IMR-90 (cell line): ENCODE data around the gene CCP110. TPM values are rescaled to one million over a fixed set of nuclear protein-coding genes. Genes with fewer than 3 reads are reported as not detected.

Experiments
- ATAC-seq: fragments of 200-7000 bp; cut with Tn5 transposase; 2 replicates; pipeline ENCODE4 v1.9.1; 2020; ENCODE audit warnings: low read depth, mild to moderate bottlenecking, moderate library complexity
- BruUV-seq: library from RNA; stranded (reverse); fragments of 400-500 nt; replicated peaks from 2 replicates; lab custom pipeline; 2021; lab: Mats Ljungman, UMichigan
- CTCF ChIA-PET: fragments of 300-600 bp; formaldehyde crosslinking; extraction: SDS; loops from one replicate; lab custom pipeline; 2021; ENCODE audit warnings: antibody characterized with exemption; lab: Yijun Ruan, JAX
- POLR2A ChIA-PET: fragments of 300-600 bp; sonication (Branson Sonifier 250); formaldehyde crosslinking; loops from one replicate; lab custom pipeline; 2022; ENCODE audit warnings: antibody characterized with exemption; ENCODE audit not compliant: unreplicated experiment; lab: Charles Lee
- DNase-seq: peaks from one replicate; pipeline ENCODE4 v3.0.0; 2013
- H2AFZ ChIP-seq: replicated peaks from 2 replicates; pipeline ENCODE3; 2013; ENCODE audit warnings: low read length, mild to moderate bottlenecking; ENCODE audit not compliant: poor library complexity
- H2AK5ac ChIP-seq: 2 replicates; pipeline ENCODE4 v1.6.1; 2013; ENCODE audit warnings: low read depth, low read length, inconsistent platforms
- H2AK9ac ChIP-seq: replicated peaks from 2 replicates; pipeline ENCODE3; 2013; ENCODE audit warnings: mild to moderate bottlenecking, low read depth, low read length, moderate library complexity; ENCODE audit not compliant: poor library complexity
- H2BK120ac ChIP-seq: 2 replicates; pipeline ENCODE4 v1.6.1; 2013; ENCODE audit warnings: low read depth, low read length, inconsistent platforms
- H2BK15ac ChIP-seq: 3 replicates; pipeline ENCODE4 v1.6.1; 2013; ENCODE audit warnings: low read depth, low read length, inconsistent platforms
- H2BK20ac ChIP-seq: 2 replicates; pipeline ENCODE4 v1.6.1; 2013; ENCODE audit warnings: low read depth, mild to moderate bottlenecking, inconsistent platforms, low read length, moderate library complexity
- H2BK5ac ChIP-seq: 2 replicates; pipeline ENCODE4 v1.6.1; 2013; ENCODE audit warnings: mild to moderate bottlenecking, low read depth, low read length, inconsistent platforms; ENCODE audit not compliant: poor library complexity, severe bottlenecking
- H3K14ac ChIP-seq: replicated peaks from 2 replicates; pipeline ENCODE4 v1.6.1; 2013; ENCODE audit warnings: low read depth, low read length, inconsistent platforms
- H3K18ac ChIP-seq: 2 replicates; pipeline ENCODE4 v1.6.1; 2013; ENCODE audit warnings: low read depth, low read length, control low read depth
- H3K23ac ChIP-seq: 2 replicates; pipeline ENCODE4 v1.6.1; 2013; ENCODE audit warnings: low read depth, low read length, inconsistent platforms
- H3K27ac ChIP-seq: 2 replicates; pipeline ENCODE4 v1.5.1; 2013; ENCODE audit warnings: mild to moderate bottlenecking, control low read depth, low read length; ENCODE audit not compliant: insufficient read depth
- H3K27me3 ChIP-seq: 2 replicates; pipeline ENCODE4 v1.6.1; 2013; ENCODE audit warnings: low read length; ENCODE audit not compliant: control insufficient read depth, insufficient read depth
- H3K36me3 ChIP-seq: 2 replicates; pipeline ENCODE4 v1.6.1; 2013; ENCODE audit warnings: low read length, mixed read lengths; ENCODE audit not compliant: control insufficient read depth, insufficient read depth
- H3K4ac ChIP-seq: 2 replicates; pipeline ENCODE4 v1.6.1; 2013; ENCODE audit warnings: low read depth, low read length, inconsistent platforms
- H3K4me1 ChIP-seq: 2 replicates; pipeline ENCODE4 v1.6.1; 2013; ENCODE audit warnings: low read length, mixed read lengths; ENCODE audit not compliant: control insufficient read depth, insufficient read depth
- H3K4me2 ChIP-seq: 2 replicates; pipeline ENCODE4 v1.6.1; 2013; ENCODE audit warnings: low read depth, mild to moderate bottlenecking, control low read depth, low read length, moderate library complexity
- H3K4me3 ChIP-seq: 2 replicates; pipeline ENCODE4 v1.5.1; 2013; ENCODE audit warnings: low read depth, mild to moderate bottlenecking, control low read depth, low read length, moderate library complexity; ENCODE audit not compliant: insufficient read depth
- H3K56ac ChIP-seq: 2 replicates; pipeline ENCODE4 v1.6.1; 2013; ENCODE audit warnings: low read length, inconsistent platforms; ENCODE audit not compliant: insufficient read depth; ENCODE audit errors: extremely low read depth
- H3K79me1 ChIP-seq, 2 experiments: 2 replicates each; pipeline ENCODE4 v1.6.1; 2013; ENCODE audit warnings: low read length in 2 of 2, inconsistent platforms in 1 of 2, low read depth in 1 of 2
- H3K9ac ChIP-seq: 2 replicates; pipeline ENCODE4 v1.6.1; 2013; ENCODE audit warnings: low read depth, low read length, control low read depth
- H3K9me1 ChIP-seq: 2 replicates; pipeline ENCODE4 v1.6.1; 2013; ENCODE audit warnings: low read length, inconsistent platforms; ENCODE audit not compliant: insufficient read depth
- H3K9me3 ChIP-seq: 2 replicates; pipeline ENCODE4 v1.6.1; 2013; ENCODE audit warnings: low read length; ENCODE audit not compliant: control insufficient read depth, insufficient read depth
- H4K20me1 ChIP-seq: 2 replicates; pipeline ENCODE4 v1.6.1; 2013; ENCODE audit warnings: low read length, inconsistent platforms; ENCODE audit not compliant: insufficient read depth
- H4K5ac ChIP-seq: 2 replicates; pipeline ENCODE4 v1.6.1; 2013; ENCODE audit warnings: mild to moderate bottlenecking, low read depth, low read length, control low read depth
- H4K8ac ChIP-seq, 2 experiments: 2 replicates each; pipeline ENCODE4 v1.6.1; 2013; ENCODE audit warnings: low read depth in 2 of 2, low read length in 2 of 2, control low read depth in 1 of 2, inconsistent platforms in 1 of 2
- H4K91ac ChIP-seq: 2 replicates; pipeline ENCODE4 v1.6.1; 2013; ENCODE audit warnings: low read depth, low read length, inconsistent platforms; ENCODE audit not compliant: insufficient read depth
- CEBPB ChIP-seq: IDR thresholded peaks from 2 replicates; pipeline ENCODE4 v1.6.1; 2012; ENCODE audit warnings: low read depth, low read length, improper control_type of control experiment
- CHD1 ChIP-seq: IDR thresholded peaks from 2 replicates; pipeline ENCODE4 v1.6.1; 2012; ENCODE audit warnings: low read depth, low read length, improper control_type of control experiment
- FOS ChIP-seq: fragments of 150-350 bp; IDR thresholded peaks from 2 replicates; pipeline ENCODE4 v1.6.1; 2016; ENCODE audit warnings: low read depth, low read length
- MAFK ChIP-seq: IDR thresholded peaks from 2 replicates; pipeline ENCODE4 v1.6.1; 2012; ENCODE audit warnings: low read depth, low read length, improper control_type of control experiment
- MAZ ChIP-seq: IDR thresholded peaks from 2 replicates; pipeline ENCODE4 v1.6.1; 2012; ENCODE audit warnings: low read depth, mild to moderate bottlenecking, low read length, improper control_type of control experiment, moderate library complexity, borderline replicate concordance
- POLR2A ChIP-seq: IDR thresholded peaks from 2 replicates; pipeline ENCODE4 v1.6.1; 2012; ENCODE audit warnings: mild to moderate bottlenecking, low read depth, low read length
- RAD21 ChIP-seq: IDR thresholded peaks from 2 replicates; pipeline ENCODE4 v1.6.1; 2012; ENCODE audit warnings: low read length, improper control_type of control experiment
- RCOR1 ChIP-seq: IDR thresholded peaks from 2 replicates; pipeline ENCODE4 v1.6.1; 2012; ENCODE audit warnings: mild to moderate bottlenecking, low read length, improper control_type of control experiment; ENCODE audit not compliant: insufficient replicate concordance
- SMC3 ChIP-seq: fragments of 150-350 bp; IDR thresholded peaks from 2 replicates; pipeline ENCODE4 v1.6.1; 2016; ENCODE audit warnings: low read depth, mild to moderate bottlenecking, antibody characterized with exemption, low read length, moderate library complexity
- WGBS, 2 experiments: methylation state at CpG; one replicate each; pipeline versions ENCODE4 v1.1.5 to v1.1.7; 2013; ENCODE audit warnings: missing lambda C conversion rate in 2 of 2; ENCODE audit not compliant: insufficient read length in 1 of 2; ENCODE audit errors: extremely low coverage in 2 of 2; 5-methylcytosine and 5-hydroxymethylcytosine counted together
- dilution Hi-C: fragments of 300-500 bp; cut with HindIII; formaldehyde crosslinking; loops from one replicate; pipeline ENCODE4 v1.14.3; 2018; ENCODE audit warnings: low sequenced_read_pairs; ENCODE audit not compliant: unreplicated experiment
- in situ Hi-C: fragments of 300-500 bp; cut with MboI; formaldehyde crosslinking; loops from 3 replicates; pipeline ENCODE4 v1.14.3; 2019; ENCODE audit warnings: low sequenced_read_pairs, inconsistent platforms, mixed read lengths
- intact Hi-C: fragments of 100-400 bp; cut with micrococcal nuclease; formaldehyde crosslinking; loops from 2 replicates; pipeline ENCODE4 v1.10.0; 2022
- polyA plus RNA-seq, 3 experiments: library from polyadenylated mRNA; depleted of rRNA; stranded (reverse); fragments of >200 nt; gene quantifications; 2 replicates each; pipeline ENCODE4 v1.2.3, GENCODE V29; 2012; ENCODE audit warnings: low replicate concordance in 1 of 3
- total RNA-seq: library from RNA; depleted of rRNA; stranded (reverse); fragments of >200 nt; gene quantifications from 2 replicates; pipeline ENCODE4 v1.2.3, GENCODE V29; 2012
- TF ChIP-seq, protein P1 (sequence below): fragments of 150-350 bp; IDR thresholded peaks from 2 replicates; pipeline ENCODE4 v1.6.1; 2017; ENCODE audit warnings: mild to moderate bottlenecking, antibody characterized with exemption, low read length, low read depth
- TF ChIP-seq, protein P2 (sequence below): conservative IDR thresholded peaks from 2 replicates; pipeline ENCODE4 v1.5.1; 2012; ENCODE audit warnings: mild to moderate bottlenecking, low read depth, low read length, improper control_type of control experiment
- TF ChIP-seq, protein P3 (sequence below): fragments of 150-350 bp; IDR thresholded peaks from 2 replicates; pipeline ENCODE4 v1.6.1; 2016; ENCODE audit warnings: low read depth, mild to moderate bottlenecking, low read length, moderate library complexity, borderline replicate concordance

The CCP110 gene
- total and polyA plus RNA-seq, 2 of the 4 experiments (the other 2 are of a cell fraction), result 4.7 to 7.7 TPM

DNA sequence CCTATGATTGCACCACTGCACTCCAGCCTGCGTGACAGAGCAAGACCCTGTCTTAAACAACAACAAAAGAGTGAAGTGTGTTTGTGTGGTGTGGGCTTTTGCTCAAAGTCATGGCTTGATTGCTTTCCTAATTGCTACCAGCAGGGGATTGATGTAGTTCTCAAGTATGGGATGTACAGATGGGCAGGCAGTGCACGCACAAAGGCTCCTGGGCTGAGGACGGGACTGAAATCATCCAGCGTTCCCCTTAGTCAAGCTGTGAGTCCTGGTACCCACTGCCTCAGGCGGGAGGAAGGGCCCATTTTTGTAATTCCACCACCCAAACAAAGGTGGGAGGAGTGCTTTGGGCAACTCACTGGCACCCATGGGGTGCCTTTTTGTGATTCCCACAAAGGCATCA lies 49.1 kb upstream of the CCP110 start:
- H2AK5ac ChIP-seq, result no peak overlapping the region
- POLR2A ChIA-PET, result no interaction called here
- H2BK120ac ChIP-seq, result no peak overlapping the region
- no peaks in the 10 kb centered on the region for H4K20me1 ChIP-seq
- no peak overlapping the region for H4K5ac ChIP-seq
- no peak overlapping the region for H3K23ac ChIP-seq
- no peak overlapping the region for H2AFZ ChIP-seq
- in situ Hi-C loops, result no loop called here
- no peak overlapping the region for H3K18ac ChIP-seq
- DNase-seq, result no peak
- H3K9me1 ChIP-seq, result no peaks in the 10 kb centered on the region
- no peaks in the 10 kb centered on the region for H3K9me3 ChIP-seq
- no peaks in the 10 kb centered on the region for H3K27me3 ChIP-seq
- H3K27ac ChIP-seq, result no peak overlapping the region
- H3K56ac ChIP-seq, result no peak overlapping the region
- H3K79me1 ChIP-seq, result no peaks in the 10 kb centered on the region
- no peak for ATAC-seq
- H3K4me2 ChIP-seq, result no peak overlapping the region
- no peak overlapping the region for H2BK20ac ChIP-seq
- intact Hi-C loops, result no loop called here
- H3K14ac ChIP-seq, result no peak overlapping the region
- no peaks in the 10 kb centered on the region for H3K36me3 ChIP-seq
- H2AK9ac ChIP-seq, result no peak overlapping the region
- H3K4me3 ChIP-seq, result no peak overlapping the region
- no peak overlapping the region for H3K9ac ChIP-seq
- dilution Hi-C loops, result no loop called here
- H4K91ac ChIP-seq, result no peak overlapping the region
- no peak overlapping the region for H2BK5ac ChIP-seq
- H4K8ac ChIP-seq, result no peak overlapping the region
- no CpG with 5 or more reads among the region's 5 CpGs for WGBS, 2 experiments
- CTCF ChIA-PET, result no interaction called here
- TF ChIP-seq CHD1, result no peak
- no peak for TF ChIP-seq CEBPB
- TF ChIP-seq SMC3, result no peak
- TF ChIP-seq MAZ, result no peak
- no peak for TF ChIP-seq RAD21
- no peak for TF ChIP-seq MAFK
- TF ChIP-seq POLR2A, result no peak
- TF ChIP-seq, protein P1, sequence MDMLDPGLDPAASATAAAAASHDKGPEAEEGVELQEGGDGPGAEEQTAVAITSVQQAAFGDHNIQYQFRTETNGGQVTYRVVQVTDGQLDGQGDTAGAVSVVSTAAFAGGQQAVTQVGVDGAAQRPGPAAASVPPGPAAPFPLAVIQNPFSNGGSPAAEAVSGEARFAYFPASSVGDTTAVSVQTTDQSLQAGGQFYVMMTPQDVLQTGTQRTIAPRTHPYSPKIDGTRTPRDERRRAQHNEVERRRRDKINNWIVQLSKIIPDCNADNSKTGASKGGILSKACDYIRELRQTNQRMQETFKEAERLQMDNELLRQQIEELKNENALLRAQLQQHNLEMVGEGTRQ, result no peak
- TF ChIP-seq FOS, result no peak
- TF ChIP-seq, protein P2, sequence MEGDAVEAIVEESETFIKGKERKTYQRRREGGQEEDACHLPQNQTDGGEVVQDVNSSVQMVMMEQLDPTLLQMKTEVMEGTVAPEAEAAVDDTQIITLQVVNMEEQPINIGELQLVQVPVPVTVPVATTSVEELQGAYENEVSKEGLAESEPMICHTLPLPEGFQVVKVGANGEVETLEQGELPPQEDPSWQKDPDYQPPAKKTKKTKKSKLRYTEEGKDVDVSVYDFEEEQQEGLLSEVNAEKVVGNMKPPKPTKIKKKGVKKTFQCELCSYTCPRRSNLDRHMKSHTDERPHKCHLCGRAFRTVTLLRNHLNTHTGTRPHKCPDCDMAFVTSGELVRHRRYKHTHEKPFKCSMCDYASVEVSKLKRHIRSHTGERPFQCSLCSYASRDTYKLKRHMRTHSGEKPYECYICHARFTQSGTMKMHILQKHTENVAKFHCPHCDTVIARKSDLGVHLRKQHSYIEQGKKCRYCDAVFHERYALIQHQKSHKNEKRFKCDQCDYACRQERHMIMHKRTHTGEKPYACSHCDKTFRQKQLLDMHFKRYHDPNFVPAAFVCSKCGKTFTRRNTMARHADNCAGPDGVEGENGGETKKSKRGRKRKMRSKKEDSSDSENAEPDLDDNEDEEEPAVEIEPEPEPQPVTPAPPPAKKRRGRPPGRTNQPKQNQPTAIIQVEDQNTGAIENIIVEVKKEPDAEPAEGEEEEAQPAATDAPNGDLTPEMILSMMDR, result no peak
- TF ChIP-seq, protein P3, sequence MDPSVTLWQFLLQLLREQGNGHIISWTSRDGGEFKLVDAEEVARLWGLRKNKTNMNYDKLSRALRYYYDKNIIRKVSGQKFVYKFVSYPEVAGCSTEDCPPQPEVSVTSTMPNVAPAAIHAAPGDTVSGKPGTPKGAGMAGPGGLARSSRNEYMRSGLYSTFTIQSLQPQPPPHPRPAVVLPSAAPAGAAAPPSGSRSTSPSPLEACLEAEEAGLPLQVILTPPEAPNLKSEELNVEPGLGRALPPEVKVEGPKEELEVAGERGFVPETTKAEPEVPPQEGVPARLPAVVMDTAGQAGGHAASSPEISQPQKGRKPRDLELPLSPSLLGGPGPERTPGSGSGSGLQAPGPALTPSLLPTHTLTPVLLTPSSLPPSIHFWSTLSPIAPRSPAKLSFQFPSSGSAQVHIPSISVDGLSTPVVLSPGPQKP, result no peak
- no peak for TF ChIP-seq RCOR1
- no peaks in the 10 kb centered on the region for H3K4me1 ChIP-seq
- H2BK15ac ChIP-seq, result no peak overlapping the region
- no peak overlapping the region for H3K4ac ChIP-seq
- no TSS peak for BruUV-seq
